Right atrium auricular region (tissue), 2 donors: ENCODE measurements around the gene ZNF37A. TPM values are rescaled to one million over a fixed set of nuclear protein-coding genes. Genes with fewer than 3 reads are reported as not detected.
A peak's percentile ranks its signal among the peaks of the same experiment; 100 is the strongest.
"Not testable (repeated sequence)": the region's sequence is repeated elsewhere in the genome, so short reads cannot be mapped to it uniquely, and the experiment has no call there.

Experiments used
- DNase-seq: peaks from one replicate; pipeline ENCODE4 v3.0.0-alpha.2; 2019; ENCODE audit warnings: low spot score
- H3K27ac ChIP-seq, 2 donors: fragments of 200-600 bp; sonication (generic); 1 replicate in 1 of 2; 2 replicates in 1 of 2; pipeline ENCODE4 v1.5.1; 2016 to 2019
- H3K27me3 ChIP-seq, 2 donors: fragments of 200-600 bp; sonication (generic); one replicate each; pipeline versions ENCODE4 v1.5.1 to v1.6.0; 2017 to 2019
- H3K36me3 ChIP-seq: fragments of 200-600 bp; sonication (generic); one replicate; pipeline ENCODE4 v1.5.1; 2016
- H3K4me1 ChIP-seq, 2 donors: fragments of 200-600 bp; sonication (generic); one replicate each; pipeline versions ENCODE4 v1.5.1 to v1.6.0; 2017 to 2019
- H3K4me3 ChIP-seq, 2 donors: fragments of 200-600 bp; sonication (generic); 1 replicate in 1 of 2; 2 replicates in 1 of 2; pipeline ENCODE4 v1.5.1; 2017 to 2019; ENCODE audit warnings: mild to moderate bottlenecking in 1 of 2, moderate library complexity in 1 of 2
- H3K9me3 ChIP-seq, 2 donors: fragments of 200-600 bp; sonication (generic); one replicate each; pipeline ENCODE4 v1.5.1; 2019
- total RNA-seq, 2 donors: library from RNA; depleted of rRNA; stranded (reverse); fragments of >200 nt; gene quantifications; one replicate each; pipeline ENCODE4 v1.1.0, GENCODE V29; 2016
- TF ChIP-seq, protein P1 (sequence below), 2 donors: fragments of 200-600 bp; sonication (generic); IDR thresholded peaks; one replicate each; pipeline ENCODE4 v1.5.1; 2019; ENCODE audit warnings: antibody characterized with exemption in 2 of 2

The ZNF37A gene
- total RNA-seq, 2 donors from 2014 or later: 6.2 to 9.1 TPM

DNA sequence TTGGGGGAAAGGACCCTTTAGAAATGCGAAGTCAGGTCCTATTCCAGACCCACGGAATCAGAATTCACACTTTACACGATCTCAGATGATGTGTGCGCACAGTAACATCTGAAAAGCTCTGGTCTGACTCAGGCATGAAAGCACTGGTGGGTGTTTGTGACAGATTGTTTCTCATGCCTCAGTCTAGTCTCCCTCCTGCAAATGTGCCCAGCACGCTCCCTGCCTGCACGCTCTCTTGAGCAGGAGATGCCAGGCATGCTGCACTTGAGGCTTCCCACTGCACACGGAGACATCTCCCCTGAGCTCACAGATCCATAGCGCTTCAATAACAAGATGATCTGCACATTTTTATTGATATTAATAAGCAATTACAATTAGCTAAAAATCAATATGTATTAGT lies 23.6 kb upstream of the ZNF37A start:
- TF ChIP-seq, protein P1, sequence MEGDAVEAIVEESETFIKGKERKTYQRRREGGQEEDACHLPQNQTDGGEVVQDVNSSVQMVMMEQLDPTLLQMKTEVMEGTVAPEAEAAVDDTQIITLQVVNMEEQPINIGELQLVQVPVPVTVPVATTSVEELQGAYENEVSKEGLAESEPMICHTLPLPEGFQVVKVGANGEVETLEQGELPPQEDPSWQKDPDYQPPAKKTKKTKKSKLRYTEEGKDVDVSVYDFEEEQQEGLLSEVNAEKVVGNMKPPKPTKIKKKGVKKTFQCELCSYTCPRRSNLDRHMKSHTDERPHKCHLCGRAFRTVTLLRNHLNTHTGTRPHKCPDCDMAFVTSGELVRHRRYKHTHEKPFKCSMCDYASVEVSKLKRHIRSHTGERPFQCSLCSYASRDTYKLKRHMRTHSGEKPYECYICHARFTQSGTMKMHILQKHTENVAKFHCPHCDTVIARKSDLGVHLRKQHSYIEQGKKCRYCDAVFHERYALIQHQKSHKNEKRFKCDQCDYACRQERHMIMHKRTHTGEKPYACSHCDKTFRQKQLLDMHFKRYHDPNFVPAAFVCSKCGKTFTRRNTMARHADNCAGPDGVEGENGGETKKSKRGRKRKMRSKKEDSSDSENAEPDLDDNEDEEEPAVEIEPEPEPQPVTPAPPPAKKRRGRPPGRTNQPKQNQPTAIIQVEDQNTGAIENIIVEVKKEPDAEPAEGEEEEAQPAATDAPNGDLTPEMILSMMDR (IDR thresholded peaks at IDR 0.05): no peak
- Histone ChIP-seq H3K27me3 (no peaks in the 10 kb centered on the region), H3K27ac (no peak overlapping the region), H3K4me3 (no peak overlapping the region), H3K36me3 (no peaks in the 10 kb centered on the region), H3K9me3 (no peaks in the 10 kb centered on the region), H3K4me1 (no peaks in the 10 kb centered on the region)
- no peak for DNase-seq

DNA sequence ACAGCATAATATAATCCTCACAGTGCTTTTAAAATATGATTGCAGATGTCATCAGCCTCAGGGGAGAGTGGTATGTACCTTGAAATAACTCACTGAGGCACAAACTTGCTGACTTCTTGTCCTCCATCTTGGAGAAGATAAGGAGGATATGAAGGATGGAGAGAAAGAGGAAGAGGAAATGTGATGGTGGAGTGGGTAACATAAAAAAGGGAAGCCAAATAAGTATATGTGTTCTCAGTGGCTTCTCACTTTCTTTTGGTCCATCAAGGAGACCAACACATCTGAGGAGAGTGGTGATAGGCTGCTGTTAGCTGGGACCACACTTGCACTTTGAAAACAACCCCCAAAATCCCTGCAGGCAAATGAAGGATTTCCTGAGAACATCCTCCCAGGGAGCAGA lies 21.6 kb upstream of the ZNF37A start:
- no peak overlapping the region for H3K4me3 ChIP-seq
- no peaks in the 10 kb centered on the region for H3K27me3 ChIP-seq
- DNase-seq: no peak
- no peaks in the 10 kb centered on the region for H3K4me1 ChIP-seq
- TF ChIP-seq, protein P1 (IDR thresholded peaks at IDR 0.05): no peak
- H3K27ac ChIP-seq: no peak overlapping the region
- H3K36me3 ChIP-seq: no peaks in the 10 kb centered on the region
- no peaks in the 10 kb centered on the region for H3K9me3 ChIP-seq

DNA sequence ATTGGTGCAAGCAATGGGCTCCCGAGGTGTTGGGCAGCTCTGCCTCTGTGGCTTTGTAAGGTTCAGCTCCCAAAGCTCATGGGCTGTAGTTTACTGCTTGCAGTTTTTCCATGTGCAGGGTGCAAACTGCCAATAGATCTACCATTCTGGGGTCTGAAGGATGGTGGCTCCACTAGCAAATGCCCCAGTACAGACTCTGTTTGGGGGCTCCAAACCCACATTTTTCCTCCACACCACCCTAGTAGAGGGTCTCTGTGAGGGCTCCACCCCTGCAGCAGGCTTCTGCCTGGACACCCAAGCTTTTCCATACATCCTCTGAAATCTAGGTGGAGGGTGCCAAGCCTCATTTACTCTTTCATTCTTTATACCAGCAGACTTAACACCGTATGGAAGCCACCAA lies 17.4 kb upstream of the ZNF37A start:
- Histone ChIP-seq H3K9me3 (no peaks in the 10 kb centered on the region), H3K27ac (no peak overlapping the region), H3K27me3 (no peaks in the 10 kb centered on the region), H3K4me3 (no peak overlapping the region), H3K36me3 (no peaks in the 10 kb centered on the region), H3K4me1 (no peaks in the 10 kb centered on the region)
- TF ChIP-seq, protein P1 (IDR thresholded peaks at IDR 0.05): no peak
- no peak for DNase-seq

DNA sequence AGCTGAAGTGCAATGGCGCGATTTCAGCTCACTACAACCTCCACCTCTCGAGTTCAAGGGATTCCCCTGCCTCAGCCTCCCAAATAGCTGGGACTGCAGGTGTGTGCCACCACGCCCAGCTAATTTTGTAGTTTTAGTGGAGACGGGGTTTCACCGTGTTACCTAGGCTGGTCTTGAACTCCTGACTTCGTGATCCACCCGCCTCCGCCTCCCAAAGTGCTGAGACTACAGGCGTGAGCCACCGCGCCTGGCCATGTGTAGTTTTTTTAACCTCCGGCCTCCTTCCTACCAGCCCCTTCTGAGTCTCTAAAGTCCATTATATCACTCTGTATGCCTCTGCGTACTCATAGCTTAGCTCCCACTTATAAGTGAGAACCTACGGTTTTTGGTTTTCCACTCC lies 819 bp upstream of the ZNF37A start:
- not testable (repeated sequence) for H3K27me3 ChIP-seq, DNase-seq, H3K9me3 ChIP-seq, H3K4me1 ChIP-seq
- Histone ChIP-seq H3K36me3 (peaks cover 23% of the 10 kb centered on the region), H3K4me3 (peak overlapping the region in 1 of 2 donors; percentile 78), H3K27ac (peak overlapping the region in 1 of 2 donors; percentile 84)

DNA sequence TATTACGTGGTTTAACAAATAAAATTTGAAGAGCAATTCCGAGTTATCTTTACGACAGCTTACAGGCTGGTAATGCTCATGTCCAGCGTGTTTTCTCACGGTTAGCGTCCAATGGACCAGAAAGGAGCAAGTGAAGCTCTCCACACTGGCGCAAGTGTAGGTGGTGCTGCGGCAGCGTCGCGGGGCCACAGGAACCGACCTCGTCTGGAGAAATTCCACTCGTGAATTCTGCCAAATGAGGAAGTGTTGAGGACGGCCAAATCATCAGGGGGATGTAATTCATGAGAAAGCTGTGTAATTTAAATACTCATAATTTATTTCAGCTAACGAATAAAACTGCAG lies 350 bp upstream of the ZNF37A start:
- H3K9me3 ChIP-seq: no peaks in the 10 kb centered on the region
- H3K27ac ChIP-seq: peak overlapping the region; percentile 84 to 88
- H3K4me1 ChIP-seq: peaks cover 0 to 9% of the 10 kb centered on the region in 2 donors
- no peak for DNase-seq
- no peaks in the 10 kb centered on the region for H3K27me3 ChIP-seq
- TF ChIP-seq, protein P1 (IDR thresholded peaks at IDR 0.05): peak in 1 of 2 donors; percentile 17
- peak overlapping the region; percentile 78 for H3K4me3 ChIP-seq
- H3K36me3 ChIP-seq: peaks cover 24% of the 10 kb centered on the region

DNA sequence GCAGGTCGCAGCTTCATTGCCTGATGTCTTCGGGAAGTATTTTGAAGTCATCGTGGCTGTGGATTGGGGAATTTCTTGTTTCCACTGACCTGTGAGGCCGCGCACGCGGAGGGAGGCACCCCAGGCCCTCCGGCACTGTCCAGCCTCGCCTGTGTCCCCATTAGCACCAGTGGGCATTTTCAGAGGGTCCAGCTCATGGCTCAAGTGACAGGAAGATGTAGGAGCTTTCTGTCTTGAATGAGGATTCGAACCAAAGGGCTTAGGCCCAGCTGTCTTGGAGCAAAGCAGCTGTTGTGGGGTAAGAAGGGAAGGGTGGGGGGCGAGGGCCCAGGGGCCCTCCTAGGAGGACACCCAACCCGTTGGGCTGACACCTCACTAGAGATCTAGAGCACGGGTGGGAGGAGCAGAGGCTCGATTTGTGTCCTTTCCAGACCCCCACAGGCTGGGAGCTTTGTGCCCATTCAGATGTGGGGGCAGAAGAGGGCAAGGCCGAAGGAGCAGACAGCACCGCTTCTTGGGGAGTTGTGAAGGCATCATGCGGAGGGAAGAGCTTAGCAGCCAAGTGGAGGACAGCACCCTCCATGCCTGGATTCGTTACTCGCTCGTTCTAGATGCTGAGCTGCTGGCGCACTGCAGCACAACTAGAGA lies 914 bp downstream of the ZNF37A start:
- Histone ChIP-seq H3K27me3 (no peaks in the 10 kb centered on the region), H3K4me1 (peaks cover 0 to 9% of the 10 kb centered on the region in 2 donors), H3K9me3 (no peaks in the 10 kb centered on the region), H3K36me3 (peaks cover 30% of the 10 kb centered on the region), H3K4me3 (peak overlapping the region; percentile 78), H3K27ac (peak overlapping the region; percentile 84 to 88)
- no peak for DNase-seq
- TF ChIP-seq, protein P1 (IDR thresholded peaks at IDR 0.05): no peak
